GM18951 (cell line): ENCODE results near the gene SMIM45.

ENCODE experiments used
- POLR2A ChIP-seq: IDR thresholded peaks from 4 replicates; pipeline ENCODE4 v1.6.1; 2011; ENCODE audit warnings: mild to moderate bottlenecking; ENCODE audit not compliant: insufficient read length, insufficient read depth; ENCODE audit errors: extremely low read depth
- in situ Hi-C: fragments of 300-500 bp; cut with MboI; formaldehyde crosslinking; loops from one replicate; pipeline ENCODE4 v1.12.0; 2022; ENCODE audit warnings: low sequenced_read_pairs, mixed read lengths, inconsistent platforms; ENCODE audit not compliant: unreplicated experiment

SMIM45 gene

GRCh38 chr22:41976961-41977566 lies 25.1 kb downstream of the SMIM45 start:
- in situ Hi-C loops = no loop called here
- no peak for TF ChIP-seq POLR2A

- no peak for TF ChIP-seq POLR2A
- in situ Hi-C loops = no loop called here
These were observed 26.8 kb downstream of the SMIM45 start for GRCh38 chr22:41978732-41979131.

GRCh38 chr22:41979423-41980250 lies 27.7 kb downstream of the SMIM45 start:
- in situ Hi-C loops = no loop called here
- no peak for TF ChIP-seq POLR2A

GRCh38 chr22:41982865-41983264 lies 30.9 kb downstream of the SMIM45 start:
- no peak for TF ChIP-seq POLR2A

GRCh38 chr22:41983513-41984405 lies 31.8 kb downstream of the SMIM45 start:
- TF ChIP-seq POLR2A = no peak
- in situ Hi-C loops = no loop called here

More at GRCh38 chr22:41982865-41983264, 30.9 kb downstream of the SMIM45 start:
- in situ Hi-C loops = no loop called here

- in situ Hi-C loops = no loop called here
- TF ChIP-seq POLR2A = no peak
These were observed 35.3 kb downstream of the SMIM45 start for GRCh38 chr22:41987276-41987675.

GRCh38 chr22:41989246-41989645 lies 37.3 kb downstream of the SMIM45 start:
- in situ Hi-C loops = no loop called here
- TF ChIP-seq POLR2A = no peak

- TF ChIP-seq POLR2A = no peak
- in situ Hi-C loops = no loop called here
These were observed 39.2 kb downstream of the SMIM45 start for GRCh38 chr22:41991111-41991510.

- no peak for TF ChIP-seq POLR2A
- in situ Hi-C loops = no loop called here
These were observed 40.5 kb downstream of the SMIM45 start for GRCh38 chr22:41992496-41992895.

- in situ Hi-C loops = no loop called here
- TF ChIP-seq POLR2A = no peak
These were observed 43.3 kb downstream of the SMIM45 start for GRCh38 chr22:41995211-41995610.

- no peak for TF ChIP-seq POLR2A
- in situ Hi-C loops = no loop called here
These were observed 44.9 kb downstream of the SMIM45 start for GRCh38 chr22:41996826-41997225.

GRCh38 chr22:41998361-41999261 lies 46.7 kb downstream of the SMIM45 start, which contains the start of gene WBP2NL:
WBP2NL (plus strand) TSS chr22:41998788; CDS start chr22:41998819, 31 bp downstream.
- TF ChIP-seq POLR2A = peak; percentile 71
- in situ Hi-C loops = no loop called here
